B cell (primary cell): ENCODE measurements around the gene EFNB3. TPM values are rescaled to one million over a fixed set of nuclear protein-coding genes. Genes with fewer than 3 reads are reported as not detected.

Source experiments
- ATAC-seq: fragments of 200-7000 bp; cut with Tn5 transposase; one replicate; pipeline ENCODE4 v1.10.0; 2021; ENCODE audit warnings: low read depth, mild to moderate bottlenecking, moderate number of reproducible peaks, moderate library complexity
- CTCF ChIA-PET: fragments of 350-600 bp; sonication (Branson Sonifier 250); formaldehyde crosslinking; loops from one replicate; lab custom pipeline; 2021; ENCODE audit warnings: antibody characterized with exemption, inconsistent platforms; lab: Charles Lee
- POLR2A ChIA-PET: fragments of 350-600 bp; sonication (Branson Sonifier 250); formaldehyde crosslinking; loops from one replicate; lab custom pipeline; 2021; ENCODE audit warnings: antibody characterized with exemption; lab: Charles Lee
- DNase-seq: peaks from one replicate; pipeline ENCODE4 v3.0.0; 2013
- H2AFZ ChIP-seq: 2 replicates; pipeline ENCODE4 v1.6.1; 2012; ENCODE audit warnings: mild to moderate bottlenecking, low read depth, low read length; ENCODE audit not compliant: insufficient read depth, poor library complexity, severe bottlenecking
- H3K27ac ChIP-seq, 2 donors: 1 replicate in 1 of 2; 2 replicates in 1 of 2; pipeline ENCODE4 v1.5.1; 2012 to 2013; ENCODE audit warnings: low read length in 2 of 2, mild to moderate bottlenecking in 2 of 2, moderate library complexity in 1 of 2
- H3K27me3 ChIP-seq, 4 experiments: fragments of 200-600 bp in 1 of 4; sonication (generic) in 1 of 4; replicated peaks in 1 of 4; 1 replicate in 2 of 4; 2 replicates in 2 of 4; pipeline versions ENCODE4 v1.6.1 to v1.7.0; 2013 to 2016; ENCODE audit warnings: low read length in 3 of 4, mild to moderate bottlenecking in 2 of 4, mixed read lengths in 1 of 4, moderate library complexity in 1 of 4; ENCODE audit not compliant: insufficient read depth in 4 of 4, control insufficient read depth in 3 of 4; ENCODE audit errors: control extremely low read depth in 1 of 4
- H3K36me3 ChIP-seq, 2 experiments: replicated peaks in 1 of 2; 1 replicate in 1 of 2; 2 replicates in 1 of 2; pipeline versions ENCODE4 v1.6.1 to v1.7.1; 2013; ENCODE audit warnings: low read length in 1 of 2; ENCODE audit not compliant: insufficient read depth in 2 of 2, control insufficient read depth in 1 of 2; ENCODE audit errors: control extremely low read depth in 1 of 2, extremely low read depth in 1 of 2
- H3K4me1 ChIP-seq, 2 donors: fragments of 200-600 bp in 1 of 2; sonication (generic) in 1 of 2; 1 replicate in 1 of 2; 2 replicates in 1 of 2; pipeline versions ENCODE4 v1.5.1 to v1.6.1; 2013 to 2017; ENCODE audit warnings: low read length in 2 of 2; ENCODE audit not compliant: control insufficient read depth in 2 of 2, insufficient read depth in 2 of 2
- H3K4me2 ChIP-seq: replicated peaks from 2 replicates; pipeline ENCODE3; 2012; ENCODE audit warnings: mild to moderate bottlenecking, low read depth, low read length; ENCODE audit not compliant: poor library complexity, severe bottlenecking
- H3K4me3 ChIP-seq, 5 experiments: fragments of 200-600 bp in 1 of 5; sonication (generic) in 1 of 5; 1 replicate in 3 of 5; 2 replicates in 2 of 5; pipeline versions ENCODE4 v1.5.1 to v1.7.0; 2011 to 2016; ENCODE audit warnings: low read length in 4 of 5, mild to moderate bottlenecking in 4 of 5, low read depth in 2 of 5, control low read depth in 1 of 5, moderate library complexity in 1 of 5; ENCODE audit not compliant: insufficient read depth in 1 of 5; ENCODE audit errors: control extremely low read depth in 1 of 5, extremely low read depth in 1 of 5
- H3K79me2 ChIP-seq: fragments of 200-600 bp; sonication (generic); one replicate; pipeline ENCODE4 v1.6.0; 2016; ENCODE audit warnings: low read length; ENCODE audit not compliant: control insufficient read depth, insufficient read depth
- H3K9ac ChIP-seq: fragments of 200-600 bp; sonication (generic); 2 replicates; pipeline ENCODE4 v1.6.1; 2017; ENCODE audit warnings: mild to moderate bottlenecking, low read length, moderate library complexity
- H3K9me3 ChIP-seq, 3 donors: one replicate each; pipeline versions ENCODE4 v1.6.1 to v1.7.1; 2013; ENCODE audit warnings: low read length in 2 of 3; ENCODE audit not compliant: control insufficient read depth in 2 of 3, insufficient read depth in 1 of 3; ENCODE audit errors: control extremely low read depth in 1 of 3
- H4K20me1 ChIP-seq: 2 replicates; pipeline ENCODE4 v1.6.0; 2012; ENCODE audit warnings: mild to moderate bottlenecking, low read length; ENCODE audit not compliant: insufficient read depth, control insufficient read depth, poor library complexity, severe bottlenecking
- H3K27ac Mint-ChIP-seq: one replicate; pipeline ENCODE4 v1.8.0; 2021; ENCODE audit warnings: mixed read lengths
- H3K27me3 Mint-ChIP-seq: one replicate; pipeline ENCODE4 v1.8.0; 2021; ENCODE audit warnings: mixed read lengths
- H3K4me1 Mint-ChIP-seq: one replicate; pipeline ENCODE4 v1.8.0; 2021; ENCODE audit warnings: mixed read lengths
- H3K4me3 Mint-ChIP-seq: one replicate; pipeline ENCODE4 v1.8.0; 2021; ENCODE audit warnings: mixed read lengths
- H3K9me3 Mint-ChIP-seq: one replicate; pipeline ENCODE4 v1.8.0; 2022; ENCODE audit warnings: mixed read lengths; ENCODE audit not compliant: insufficient read depth
- EZH2 ChIP-seq: IDR thresholded peaks from 2 replicates; pipeline ENCODE4 v1.6.1; 2012; ENCODE audit warnings: borderline replicate concordance, low read depth, mild to moderate bottlenecking, moderate library complexity, low read length; ENCODE audit not compliant: insufficient read depth, poor library complexity, severe bottlenecking
- WGBS: methylation state at CpG from one replicate; pipeline ENCODE4 v1.1.5; 2013; ENCODE audit warnings: missing lambda C conversion rate; ENCODE audit not compliant: insufficient coverage; 5-methylcytosine and 5-hydroxymethylcytosine counted together
- intact Hi-C: fragments of 100-400 bp; cut with micrococcal nuclease; formaldehyde crosslinking; loops from one replicate; pipeline ENCODE4 v1.10.0; 2022
- polyA plus RNA-seq: library from polyadenylated mRNA; depleted of rRNA; stranded (reverse); fragments of >200 nt; gene quantifications from 2 replicates; pipeline ENCODE4 v1.2.3, GENCODE V29; 2012
- total RNA-seq, 2 donors: library from RNA; stranded (reverse); fragments of 120-200 nt in 1 of 2; gene quantifications; 1 replicate in 1 of 2; 2 replicates in 1 of 2; pipeline versions ENCODE4 v1.2.3 to v1.2.4, GENCODE V29; 2013 to 2022
- TF ChIP-seq, protein P1 (sequence below): fragments of 200-600 bp; IDR thresholded peaks from one replicate; pipeline ENCODE4 v1.8.0; 2022; ENCODE audit warnings: antibody characterized with exemption, mild to moderate bottlenecking

The EFNB3 gene
- total and polyA plus RNA-seq, 2 donors (not counting 1 experiment from before 2014, with no cell fraction given): not detected

DNA sequence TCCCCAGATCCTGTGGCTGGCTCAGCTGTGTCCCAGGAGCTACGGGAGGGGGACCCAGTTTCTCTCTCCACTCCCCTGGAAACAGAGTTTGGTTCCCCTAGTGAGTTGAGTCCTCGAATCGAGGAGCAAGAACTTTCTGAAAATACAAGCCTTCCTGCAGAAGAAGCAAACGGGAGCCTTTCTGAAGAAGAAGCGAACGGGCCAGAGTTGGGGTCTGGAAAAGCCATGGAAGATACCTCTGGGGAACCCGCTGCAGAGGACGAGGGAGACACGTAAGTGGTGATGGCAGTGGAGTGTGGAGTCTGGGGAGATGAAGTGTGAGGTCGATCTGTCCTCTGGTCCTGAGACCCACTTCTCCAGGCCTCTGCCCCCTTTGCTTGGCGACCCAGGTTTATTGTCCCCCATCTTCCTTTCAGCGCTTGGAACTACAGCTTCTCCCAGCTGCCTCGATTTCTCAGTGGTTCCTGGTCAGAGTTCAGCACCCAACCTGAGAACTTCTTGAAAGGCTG lies 16.1 kb upstream of the EFNB3 start:
- Histone ChIP-seq H3K36me3 (peaks cover 0 to 8% of the 10 kb centered on the region in 2 experiments), H3K27me3 (no peaks in the 10 kb centered on the region), H3K4me1 (peaks cover 22 to 32% of the 10 kb centered on the region in 2 donors), H3K9ac (peak overlapping the region; percentile 97), H3K4me3 (peak overlapping the region; percentile 68 to 100 (median 99)), H3K27ac (peak overlapping the region in 1 of 2 donors; percentile 67), H3K9me3 (no peaks in the 10 kb centered on the region), H2AFZ (peak overlapping the region; percentile 88), H3K4me2 (peak overlapping the region; percentile 84), H4K20me1 (no peaks in the 10 kb centered on the region), H3K79me2 (peaks cover 41% of the 10 kb centered on the region)
- Mint-ChIP-seq H3K4me3 (peak overlapping the region; percentile 98), H3K27ac (peak overlapping the region; percentile 70), H3K4me1 (peaks cover 32% of the 10 kb centered on the region), H3K27me3 (no peaks in the 10 kb centered on the region), H3K9me3 (no peaks in the 10 kb centered on the region)
- POLR2A ChIA-PET: interaction anchor here (0.6 to 1.8 kb wide), 2 partner anchors 61 to 384 kb away, joined by 5 to 9 read pairs; partner anchors contain the start of gene SAT2
- no peak for DNase-seq
- no peak for ATAC-seq
- intact Hi-C loops: loop anchor here (1.0 to 5.0 kb wide), 9 partner anchors 57 to 1037 kb away; partner anchors contain the start of genes C17orf100, CNTROB, CTDNEP1 and CYB5D1
- CTCF ChIA-PET: interaction anchor here (1.1 to 5.2 kb wide), 11 partner anchors 53 to 642 kb away, joined by 3 to 35 read pairs (median 9); partner anchors contain the start of genes FXR2, MPDU1, SAT2 and SHBG
- no peak for TF ChIP-seq EZH2
- TF ChIP-seq, protein P1, sequence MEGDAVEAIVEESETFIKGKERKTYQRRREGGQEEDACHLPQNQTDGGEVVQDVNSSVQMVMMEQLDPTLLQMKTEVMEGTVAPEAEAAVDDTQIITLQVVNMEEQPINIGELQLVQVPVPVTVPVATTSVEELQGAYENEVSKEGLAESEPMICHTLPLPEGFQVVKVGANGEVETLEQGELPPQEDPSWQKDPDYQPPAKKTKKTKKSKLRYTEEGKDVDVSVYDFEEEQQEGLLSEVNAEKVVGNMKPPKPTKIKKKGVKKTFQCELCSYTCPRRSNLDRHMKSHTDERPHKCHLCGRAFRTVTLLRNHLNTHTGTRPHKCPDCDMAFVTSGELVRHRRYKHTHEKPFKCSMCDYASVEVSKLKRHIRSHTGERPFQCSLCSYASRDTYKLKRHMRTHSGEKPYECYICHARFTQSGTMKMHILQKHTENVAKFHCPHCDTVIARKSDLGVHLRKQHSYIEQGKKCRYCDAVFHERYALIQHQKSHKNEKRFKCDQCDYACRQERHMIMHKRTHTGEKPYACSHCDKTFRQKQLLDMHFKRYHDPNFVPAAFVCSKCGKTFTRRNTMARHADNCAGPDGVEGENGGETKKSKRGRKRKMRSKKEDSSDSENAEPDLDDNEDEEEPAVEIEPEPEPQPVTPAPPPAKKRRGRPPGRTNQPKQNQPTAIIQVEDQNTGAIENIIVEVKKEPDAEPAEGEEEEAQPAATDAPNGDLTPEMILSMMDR: no peak
- WGBS: 19% methylated on average over 9 of the region's 13 CpGs

DNA sequence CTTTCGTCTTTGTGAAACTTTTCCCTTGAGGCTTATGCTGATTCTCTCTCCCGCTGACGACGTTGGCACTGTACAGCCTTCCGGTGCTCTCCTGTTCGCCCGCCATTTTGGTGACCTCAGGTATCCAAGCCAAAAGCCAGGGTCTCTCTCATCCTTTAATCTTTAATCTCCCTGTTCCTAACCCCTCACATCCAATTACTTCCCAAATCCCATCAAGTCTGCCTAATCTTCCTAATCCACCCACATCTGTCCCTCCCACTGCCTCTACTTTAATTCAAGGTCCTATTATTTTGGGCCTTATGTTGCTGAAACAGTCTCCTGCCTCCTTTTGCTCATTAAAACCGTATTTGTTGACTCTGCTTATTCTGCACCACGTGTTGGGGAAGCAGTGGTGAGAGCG lies 9.4 kb upstream of the EFNB3 start:
- TF ChIP-seq, protein P1: no peak
- TF ChIP-seq EZH2: no peak
- intact Hi-C loops: no loop called here
- no peaks in the 10 kb centered on the region for H4K20me1 ChIP-seq
- no peaks in the 10 kb centered on the region for H3K27me3 ChIP-seq
- H3K4me2 ChIP-seq: no peak overlapping the region
- peaks cover 0 to 6% of the 10 kb centered on the region in 2 experiments for H3K36me3 ChIP-seq
- H3K4me3 ChIP-seq: no peak overlapping the region
- H3K79me2 ChIP-seq: no peaks in the 10 kb centered on the region
- no peak overlapping the region for H3K4me3 Mint-ChIP-seq
- no peak overlapping the region for H3K27ac Mint-ChIP-seq
- no peaks in the 10 kb centered on the region for H3K4me1 ChIP-seq
- no peak overlapping the region for H3K27ac ChIP-seq
- H3K27me3 Mint-ChIP-seq: no peaks in the 10 kb centered on the region
- POLR2A ChIA-PET: no interaction called here
- CTCF ChIA-PET: no interaction called here
- no peak overlapping the region for H3K9ac ChIP-seq
- no peaks in the 10 kb centered on the region for H3K9me3 Mint-ChIP-seq
- DNase-seq (no peak), ATAC-seq (no peak)
- H3K4me1 Mint-ChIP-seq: no peaks in the 10 kb centered on the region
- no peak overlapping the region for H2AFZ ChIP-seq
- WGBS: 96% methylated on average over 9 of the region's 10 CpGs
- H3K9me3 ChIP-seq: no peaks in the 10 kb centered on the region
